HT-29 (cell line): Measurements from ENCODE around the gene DPF3. TPM values are rescaled to one million over a fixed set of nuclear protein-coding genes. Genes with fewer than 3 reads are reported as not detected.

Experiments used
- DNase-seq: peaks from one replicate; pipeline ENCODE4 v3.0.0-alpha.2; 2015; ENCODE audit warnings: low spot score
- total RNA-seq: library from RNA; depleted of rRNA; stranded (reverse); fragments of >200 nt; shearing (Covaris generic); gene quantifications from 2 replicates; pipeline ENCODE4 v1.2.3, GENCODE V29; 2014

The DPF3 gene
- total RNA-seq, 1 experiment from 2014 or later = not detected

DNA sequence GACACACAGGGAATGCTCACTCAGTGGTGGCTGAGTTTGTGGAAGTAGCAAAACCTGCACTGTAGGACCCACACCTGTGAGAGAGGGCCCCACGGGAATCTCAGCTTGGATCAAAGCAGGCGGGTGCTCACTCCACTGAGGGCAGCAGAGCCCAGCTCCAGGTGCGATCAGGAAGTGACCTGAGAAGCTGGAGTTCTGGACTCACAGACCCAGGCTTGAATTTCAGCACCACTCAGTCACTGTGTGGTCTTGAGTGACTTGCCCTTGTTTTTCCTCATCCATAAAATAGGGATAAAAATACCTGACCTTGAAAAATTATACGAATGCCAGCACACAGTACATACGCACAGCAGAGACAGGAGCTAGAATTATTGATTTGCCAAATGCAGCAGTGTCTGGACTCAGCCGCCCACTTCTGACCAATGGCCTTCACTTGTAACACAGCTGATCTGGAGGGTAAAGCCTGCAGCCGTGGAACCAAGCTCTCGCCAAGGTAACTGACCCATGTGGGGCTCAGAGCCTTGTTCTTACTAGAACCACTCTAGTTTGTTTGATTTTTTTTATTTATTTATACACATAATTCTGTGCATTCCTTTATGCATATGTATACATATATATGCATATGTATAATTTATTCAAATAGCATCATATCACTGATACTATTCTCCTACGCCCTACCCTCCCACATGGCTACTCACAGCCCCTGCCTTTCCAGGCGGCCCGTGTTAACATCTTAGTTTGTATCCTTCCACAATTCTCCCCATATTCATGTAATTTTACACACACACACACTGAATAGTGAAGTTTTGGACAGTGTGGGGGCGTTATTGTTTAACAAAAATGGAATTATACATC, 53.9 kb downstream of the DPF3 start:
- DNase-seq = no peak

DNA sequence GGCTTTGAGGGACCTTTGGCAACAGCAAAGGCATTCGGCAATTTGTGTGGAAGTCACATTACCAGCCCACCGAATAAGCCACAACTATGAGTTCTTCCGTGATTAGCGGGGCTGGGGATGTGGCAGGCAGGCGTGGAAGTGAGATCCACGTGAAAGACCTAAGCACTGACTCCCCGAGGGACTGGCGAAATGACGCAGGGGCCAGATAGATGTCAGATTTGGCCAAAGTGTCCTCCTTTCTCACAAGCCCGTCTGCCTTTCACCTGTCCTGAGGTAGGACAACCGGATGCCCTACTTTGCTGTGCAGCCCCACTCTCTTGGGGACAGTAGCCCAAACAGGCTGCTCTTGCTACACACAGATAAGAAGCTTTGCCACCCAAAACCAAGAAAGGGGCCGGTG, 54.5 kb downstream of the DPF3 start:
- no peak for DNase-seq

DNA sequence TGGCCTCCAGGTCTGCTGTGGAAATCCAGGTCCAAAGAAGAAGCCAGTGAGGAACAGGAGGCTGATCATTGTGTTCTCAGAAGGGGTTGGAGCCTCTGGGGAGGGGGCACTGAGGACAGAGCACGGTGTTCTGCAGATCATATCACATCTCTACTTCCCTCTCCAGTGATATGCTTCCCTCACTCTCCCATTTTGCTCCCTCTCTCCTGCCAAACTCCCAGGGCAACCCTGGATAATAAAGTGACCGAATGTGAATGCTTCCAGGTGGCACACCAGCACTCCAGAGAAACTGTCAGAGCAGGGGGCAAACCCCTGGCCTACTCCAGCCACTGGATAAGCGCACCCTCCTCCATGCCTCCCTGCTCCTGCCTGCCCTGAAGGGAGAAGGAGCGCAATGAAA, 57.8 kb downstream of the DPF3 start:
- DNase-seq = no peak

DNA sequence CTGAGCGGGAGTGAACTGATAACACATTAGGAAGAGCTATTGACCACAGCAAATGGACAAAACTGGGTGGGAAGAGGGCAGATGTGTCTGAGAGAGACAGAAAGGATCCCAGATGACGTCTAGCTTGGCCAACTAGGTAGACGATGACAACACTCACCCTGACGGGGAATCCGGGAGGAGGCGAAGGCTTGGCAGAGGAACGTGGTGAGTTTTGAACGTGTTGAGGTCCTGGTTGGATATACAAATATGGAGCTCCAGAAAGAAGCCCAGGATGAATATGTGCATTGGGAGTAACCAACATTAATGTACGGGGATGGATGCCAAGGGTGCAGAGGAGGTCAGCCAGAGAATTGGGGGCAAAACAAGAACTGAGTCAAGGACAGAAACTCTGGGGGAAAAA, 60.7 kb downstream of the DPF3 start:
- DNase-seq = no peak

DNA sequence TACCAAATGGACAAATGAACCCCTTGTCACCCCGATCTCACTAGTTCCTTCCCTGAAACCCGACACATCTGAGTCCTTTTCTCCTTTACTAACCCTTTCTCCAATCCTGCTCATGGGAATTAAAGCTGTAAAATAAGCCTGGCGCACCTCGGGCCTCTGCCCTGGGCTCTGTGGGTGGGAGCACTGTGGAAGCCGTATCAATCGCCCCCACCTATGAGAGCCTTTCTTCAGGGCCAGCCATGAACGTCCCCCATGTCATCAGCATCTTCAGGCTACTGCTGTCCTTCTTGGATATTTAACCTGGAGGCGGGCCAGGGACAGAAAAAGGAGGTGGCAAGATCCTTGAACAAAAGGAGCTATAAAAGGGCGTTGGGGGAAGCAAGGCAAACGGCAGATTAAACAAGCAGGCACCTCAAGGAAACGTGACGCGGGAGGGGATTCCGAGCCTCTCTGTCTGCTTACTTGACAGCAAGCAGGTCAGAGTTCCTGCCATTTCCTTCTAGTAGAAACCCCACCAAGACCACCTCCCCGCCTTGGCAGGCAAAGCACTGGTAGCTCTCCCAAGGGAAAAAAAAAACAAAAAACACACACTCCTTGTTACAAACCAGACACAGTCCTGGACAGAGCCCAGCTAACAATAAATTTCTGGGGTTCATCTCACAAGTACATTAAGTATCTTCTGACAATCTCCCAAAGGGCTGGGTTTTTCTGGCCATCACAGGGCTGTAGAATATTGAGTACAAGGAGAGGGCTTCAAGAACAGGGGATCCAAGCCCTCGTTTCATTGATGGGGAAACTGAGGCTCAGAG, 62.9 kb downstream of the DPF3 start:
- DNase-seq = no peak

DNA sequence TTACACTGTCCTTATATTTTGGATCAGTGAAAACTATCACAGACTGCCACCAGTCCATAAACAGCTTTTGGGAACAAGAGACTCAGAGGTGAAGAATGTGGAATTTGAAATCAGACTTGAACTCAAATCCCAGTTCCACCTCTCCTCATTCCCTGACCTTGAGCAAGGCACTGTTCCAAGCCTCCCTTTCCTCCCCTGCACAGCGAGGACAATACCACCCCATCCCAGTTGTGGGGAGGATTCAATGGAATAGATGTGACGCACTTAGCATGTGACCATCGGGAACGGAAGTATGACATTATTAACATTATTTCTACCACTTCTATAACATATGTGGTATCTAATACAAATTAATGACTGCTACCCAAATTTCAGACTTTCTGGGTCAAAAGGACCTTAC, 63.5 kb downstream of the DPF3 start:
- no peak for DNase-seq

DNA sequence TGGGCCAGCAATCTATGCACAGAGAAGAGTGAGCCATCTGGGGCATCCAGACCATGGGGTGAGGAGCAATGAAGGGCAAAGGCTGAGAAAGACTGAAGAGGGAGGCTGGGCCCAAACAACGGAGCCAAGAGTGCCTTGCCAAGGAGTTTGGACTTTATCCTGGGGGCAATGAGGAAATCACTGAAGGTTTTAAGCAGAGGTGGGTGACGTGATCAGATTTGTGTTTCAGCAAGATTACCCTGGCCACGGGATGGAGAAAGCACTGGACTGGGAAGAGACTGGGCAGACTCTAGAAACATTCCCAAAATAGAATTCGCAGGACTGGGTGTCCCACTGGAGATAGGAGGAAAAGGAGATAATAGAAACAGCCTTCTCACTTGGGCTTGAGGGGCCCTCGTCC, 65.3 kb downstream of the DPF3 start:
- no peak for DNase-seq

DNA sequence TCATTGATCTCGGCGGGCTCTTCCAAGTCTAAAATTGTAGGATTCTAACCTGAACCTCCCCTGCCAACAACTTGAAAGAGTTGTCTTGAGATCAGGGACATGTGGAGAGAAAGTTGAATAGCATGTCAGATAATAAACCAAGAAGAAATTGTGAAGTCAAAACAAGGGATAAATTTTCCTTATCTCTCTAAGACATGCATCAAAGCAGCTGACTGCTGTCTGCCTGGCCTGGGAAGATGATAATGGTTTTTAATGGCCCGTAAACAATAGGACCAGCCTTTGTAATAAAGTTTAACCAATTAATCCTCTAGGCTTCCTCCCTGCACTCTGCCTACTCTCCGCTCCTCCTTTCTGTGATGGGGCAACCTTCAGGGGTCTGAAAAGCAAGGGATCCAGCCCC, 67.9 kb downstream of the DPF3 start:
- DNase-seq = no peak

DNA sequence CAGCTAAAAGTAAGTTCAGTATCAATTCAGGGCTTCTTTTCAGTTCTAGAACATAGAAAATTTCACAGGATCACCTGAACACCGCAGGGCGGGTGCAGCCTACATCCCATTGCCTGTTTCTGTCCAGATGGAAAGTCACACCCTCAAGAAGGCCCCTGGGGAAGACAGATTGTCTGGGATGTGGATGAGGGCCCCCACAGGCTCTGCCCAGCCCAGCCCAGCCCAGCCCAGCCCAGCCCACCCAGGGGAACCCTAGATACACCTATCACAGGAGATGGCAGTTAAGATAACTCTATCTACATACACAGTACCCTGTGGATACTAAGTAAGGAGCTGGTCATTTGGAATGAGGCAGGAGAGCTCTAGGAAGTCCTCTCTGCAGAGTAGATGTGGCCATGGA, 68.4 kb downstream of the DPF3 start:
- DNase-seq = no peak

DNA sequence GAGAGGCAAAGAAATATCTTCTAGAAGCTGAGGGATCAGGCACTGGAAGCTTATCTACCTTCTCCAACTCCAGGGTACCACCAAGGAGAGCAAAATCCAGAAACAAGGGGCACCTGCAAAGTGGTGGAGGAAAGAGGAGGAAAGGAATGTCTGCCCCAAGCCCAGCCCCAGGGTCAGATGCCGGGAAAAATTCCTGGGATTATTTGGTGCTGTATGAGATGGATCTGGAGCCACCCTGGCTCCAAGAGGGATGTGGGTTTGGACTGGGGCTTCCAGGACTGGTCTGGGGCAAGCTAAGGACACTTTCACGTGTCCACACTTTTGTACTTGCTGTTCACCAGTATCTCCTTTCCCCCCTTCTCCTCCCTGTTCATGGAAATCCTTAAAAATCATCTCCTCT, 69.8 kb downstream of the DPF3 start:
- DNase-seq = no peak

DNA sequence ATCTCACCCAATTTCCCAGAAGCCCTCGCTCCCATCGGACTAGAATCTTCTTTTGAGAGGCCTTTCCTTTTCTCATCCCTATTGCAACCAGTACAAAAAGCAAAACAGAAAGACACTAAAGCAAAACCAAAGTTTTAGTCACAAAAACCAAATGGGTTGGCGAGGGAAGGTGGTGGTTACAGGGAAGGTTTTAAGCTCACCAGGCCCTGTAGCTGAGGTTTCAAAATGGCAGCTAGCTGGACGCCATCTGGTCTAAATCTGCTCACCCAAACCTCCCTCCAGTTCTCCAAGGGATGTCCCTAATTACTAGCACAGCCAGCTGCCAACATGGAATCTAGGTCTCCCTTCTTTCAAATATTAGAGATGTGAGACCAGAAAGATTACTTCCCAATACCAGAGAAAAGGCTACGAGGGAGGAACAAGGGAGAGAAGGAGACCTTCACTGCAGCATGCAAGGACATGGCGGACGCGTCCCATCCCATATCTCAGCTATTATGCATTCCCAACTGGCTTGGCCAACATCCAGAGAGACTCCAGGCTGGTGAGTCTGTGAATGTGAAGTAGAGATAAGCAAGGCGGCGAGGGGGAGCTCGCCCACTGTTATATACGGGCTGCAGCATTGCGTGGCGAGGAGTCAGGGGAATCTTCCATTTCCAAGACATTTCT, 70.8 kb downstream of the DPF3 start:
- no peak for DNase-seq

DNA sequence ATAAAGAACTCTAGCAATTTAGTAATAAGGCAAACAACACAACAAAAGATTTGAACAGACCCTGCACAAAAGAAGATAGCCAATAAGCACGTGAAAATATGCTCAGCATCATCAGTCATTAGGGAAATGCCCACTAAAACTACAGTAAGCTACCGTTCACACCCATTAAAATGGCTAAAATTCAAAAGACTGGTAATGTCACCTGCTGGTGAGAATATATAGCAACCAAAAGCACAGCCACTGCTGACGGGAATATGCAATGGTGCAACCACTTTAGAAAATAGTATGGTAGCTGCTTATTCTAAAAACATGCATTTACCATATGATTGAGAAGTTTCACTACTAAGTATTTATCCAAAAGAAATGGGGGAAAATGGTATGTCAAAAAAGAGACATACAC, 74.9 kb downstream of the DPF3 start:
- DNase-seq = no peak

DNA sequence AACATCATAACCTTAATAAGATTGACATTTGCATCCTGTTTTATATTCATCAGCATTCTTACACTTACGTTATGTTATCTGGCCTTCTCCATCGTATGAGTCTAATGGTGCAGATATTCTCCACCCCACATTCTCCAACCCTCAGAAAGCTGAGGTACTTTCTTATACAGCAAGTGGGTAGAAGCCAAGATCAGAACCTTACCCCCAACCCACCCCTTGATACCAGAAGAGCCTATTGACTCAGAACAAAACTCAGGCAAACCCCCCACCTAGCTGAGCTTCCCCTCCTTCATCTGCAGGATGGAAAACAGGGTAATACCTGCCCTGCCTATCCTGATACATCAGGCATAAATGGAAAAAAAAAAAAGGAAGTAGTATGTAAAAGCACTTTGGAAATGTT, 77.6 kb downstream of the DPF3 start:
- DNase-seq = no peak

DNA sequence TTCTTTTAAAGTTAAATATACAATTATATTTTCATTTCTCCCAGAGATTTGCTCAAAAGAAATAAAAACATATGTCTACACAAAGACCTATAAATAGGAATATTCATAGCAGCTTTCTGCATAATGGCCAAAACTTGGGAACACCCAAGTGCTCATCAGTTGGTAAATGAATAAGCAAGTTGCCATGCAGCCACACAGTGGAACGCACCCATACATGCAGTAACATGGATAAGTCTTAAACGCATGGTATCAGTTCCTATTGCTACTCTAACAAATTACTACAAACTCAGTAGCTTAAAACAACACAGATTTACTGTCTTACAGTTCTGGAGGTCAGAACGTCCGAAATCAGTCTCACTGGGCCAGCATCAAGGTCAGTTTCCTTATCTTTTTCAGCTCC, 78.5 kb downstream of the DPF3 start:
- DNase-seq = no peak

DNA sequence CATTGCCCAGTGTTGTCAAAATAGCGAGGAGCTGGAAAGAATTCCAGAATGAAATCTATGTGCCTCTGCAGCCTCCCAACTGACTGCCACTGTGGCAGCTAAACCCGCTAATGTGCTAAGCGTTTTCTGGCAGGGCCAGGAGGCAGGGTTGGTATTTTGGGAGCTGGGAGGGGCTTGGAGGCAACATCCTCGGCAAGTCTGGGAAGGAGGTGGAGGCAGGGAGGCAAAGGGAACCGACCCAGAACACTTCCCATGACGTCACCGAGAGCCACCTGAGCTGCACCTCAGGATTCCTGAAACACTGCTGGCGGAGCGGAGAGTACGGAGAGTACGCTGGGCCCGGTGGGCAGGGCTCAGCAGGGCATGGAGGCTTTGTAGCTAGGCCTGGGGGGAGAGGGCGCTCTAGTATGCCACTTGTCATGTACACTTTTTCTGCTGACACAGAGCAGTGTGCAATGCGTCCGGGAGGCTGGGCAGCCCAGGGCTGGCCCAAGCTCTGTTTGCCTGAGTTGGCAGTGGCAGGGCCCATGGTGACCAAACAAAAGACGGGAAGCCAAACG, 81.5 kb downstream of the DPF3 start:
- no peak for DNase-seq

DNA sequence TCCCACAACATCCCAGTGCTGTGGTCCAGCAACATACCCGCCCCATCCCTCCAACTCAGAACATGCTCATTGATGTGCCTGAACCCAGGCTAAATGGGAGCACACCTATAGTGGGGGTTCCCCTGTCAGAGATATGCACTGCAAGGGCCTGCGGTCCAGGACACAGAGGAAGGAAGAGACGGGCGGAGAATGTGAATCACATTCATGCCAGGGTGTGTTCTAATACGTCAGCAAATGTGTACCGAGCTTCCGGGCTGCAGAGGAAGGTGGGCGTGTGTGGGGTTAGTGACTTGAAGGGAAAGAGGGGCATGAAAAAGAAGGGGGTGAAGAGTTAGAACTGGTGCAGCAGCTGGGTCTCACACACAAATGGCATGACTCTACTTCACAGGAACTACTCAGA, 83.7 kb downstream of the DPF3 start:
- DNase-seq = no peak

DNA sequence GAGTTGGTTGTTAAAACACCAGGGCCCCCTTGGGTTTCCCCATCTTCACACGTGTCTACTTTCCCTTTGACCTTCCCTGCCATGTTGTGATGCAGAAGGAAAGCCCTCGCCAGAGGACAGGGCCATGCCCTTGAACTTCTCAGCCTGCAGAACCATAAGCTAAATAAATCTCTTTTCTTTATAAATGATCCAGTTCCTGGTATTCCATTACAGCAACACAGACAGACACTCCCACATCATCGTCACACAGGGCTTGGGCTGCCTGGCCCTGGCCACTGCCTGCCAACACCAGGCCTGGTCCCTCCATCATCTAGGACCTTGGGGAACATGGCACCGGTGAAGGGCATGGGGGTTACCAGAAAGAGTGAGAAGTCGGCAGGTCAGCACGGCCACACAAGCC, 84.8 kb downstream of the DPF3 start:
- no peak for DNase-seq

DNA sequence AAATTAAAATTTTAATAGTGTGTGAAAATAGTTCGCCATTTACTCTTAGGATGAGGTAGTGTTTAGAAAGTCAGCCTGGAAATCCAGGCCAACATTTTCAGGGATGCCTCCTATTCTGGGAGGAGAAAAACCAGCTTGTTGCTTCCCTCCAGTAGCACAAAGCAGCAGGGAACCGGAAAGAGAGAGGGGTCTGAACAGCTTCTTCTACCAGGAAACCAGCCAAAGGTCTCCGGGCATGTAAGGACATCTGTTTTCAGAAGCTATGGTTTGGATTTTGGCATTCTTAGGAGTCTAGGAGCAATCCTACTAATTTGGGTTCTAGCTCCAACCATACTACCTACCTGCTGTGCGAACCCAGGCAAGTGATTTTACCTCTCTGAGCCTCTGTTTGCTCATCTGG, 85.3 kb downstream of the DPF3 start:
- no peak for DNase-seq

DNA sequence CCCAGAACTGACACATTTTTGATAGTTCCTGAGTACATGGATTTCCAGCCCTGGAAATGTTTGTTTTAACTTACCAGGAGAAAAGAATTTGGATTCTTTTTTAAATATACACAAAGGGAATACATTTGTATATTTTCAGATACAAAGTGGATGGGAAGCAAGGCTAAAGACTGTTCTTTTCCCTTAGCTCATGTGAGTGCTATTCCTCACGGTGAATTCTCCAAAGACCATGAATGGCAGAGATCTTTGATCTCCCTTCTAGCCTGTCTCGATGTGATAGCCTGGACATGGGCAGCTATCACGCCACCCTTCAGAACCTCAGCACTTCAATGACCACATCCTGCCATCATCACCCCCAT, 91.3 kb downstream of the DPF3 start:
- DNase-seq = no peak

DNA sequence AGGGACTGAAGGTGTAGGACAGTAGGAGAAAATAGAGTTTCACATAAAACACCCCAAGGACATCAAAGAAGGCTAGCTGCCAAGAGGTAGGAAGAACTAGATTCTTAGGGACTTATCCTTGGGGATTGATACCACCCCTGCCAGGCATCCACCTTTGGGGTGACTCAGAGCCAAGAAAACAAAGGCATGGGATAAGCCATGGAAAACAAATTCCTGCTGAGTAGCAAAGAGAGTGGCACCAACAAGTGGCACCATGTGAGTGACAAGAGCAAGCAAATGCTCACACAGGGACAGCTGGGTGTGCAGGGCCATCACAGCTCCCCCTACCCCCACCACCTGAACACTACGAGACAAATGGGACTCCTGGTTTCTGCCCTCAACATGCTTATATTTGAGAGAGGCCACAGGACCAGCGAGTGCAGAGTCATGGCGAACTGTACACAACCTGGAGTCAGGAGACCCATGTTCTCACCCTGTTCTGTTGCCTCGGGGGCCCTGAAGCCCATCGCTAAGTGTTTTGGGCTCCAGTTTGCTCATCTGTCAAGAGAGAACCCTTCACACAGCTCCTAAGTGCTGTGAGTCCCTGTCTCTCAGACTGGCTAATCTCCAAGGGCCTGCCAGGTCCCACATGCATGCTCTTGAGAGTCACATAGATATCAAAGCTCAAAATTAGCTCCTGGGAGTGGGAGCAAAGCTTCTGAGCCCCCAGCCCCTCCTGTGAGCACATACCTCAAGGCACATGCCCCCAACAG, 91.9 kb downstream of the DPF3 start:
- DNase-seq = no peak

DNA sequence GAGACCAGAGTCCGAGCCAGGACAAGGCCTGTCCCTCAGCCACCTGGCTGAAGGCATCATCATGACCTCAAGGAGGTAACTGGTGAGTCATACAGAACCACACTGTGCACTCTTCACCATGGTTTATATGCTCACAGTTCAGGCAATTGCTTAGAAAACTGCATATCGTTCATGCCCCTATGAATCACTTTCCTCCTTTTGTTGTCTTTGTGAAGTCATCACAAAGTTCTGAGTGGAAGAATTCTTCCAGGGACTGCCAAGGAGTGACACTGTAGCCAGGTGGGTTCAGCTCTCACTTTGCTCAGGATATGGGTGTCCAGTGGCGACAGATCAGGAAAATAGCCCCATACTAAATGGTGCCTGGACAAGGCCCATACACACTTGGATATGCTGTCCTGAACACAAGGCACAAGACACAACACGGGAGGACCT, 92.5 kb downstream of the DPF3 start:
- no peak for DNase-seq
